Measurements from ENCODE around the gene ROCK2.
"Not testable (repeated sequence)": the region's sequence is repeated elsewhere in the genome, so short reads cannot be mapped to it uniquely, and the experiment has no call there.

Gene ROCK2

GRCh38 chr2:11263177-11263576 is 81.3 kb downstream of the ROCK2 start:
- no peak for DNase-seq

GRCh38 chr2:11262438-11262837 is 82.0 kb downstream of the ROCK2 start:
- DNase-seq: not testable (repeated sequence)

- not testable (repeated sequence) for DNase-seq
Measured at GRCh38 chr2:11261564-11261963, 82.9 kb downstream of the ROCK2 start.

GRCh38 chr2:11260979-11261378 is 83.5 kb downstream of the ROCK2 start:
- DNase-seq: no peak

GRCh38 chr2:11257964-11258363 is 86.5 kb downstream of the ROCK2 start:
- no peak for DNase-seq

GRCh38 chr2:11257078-11257477 is 87.4 kb downstream of the ROCK2 start:
- DNase-seq: no peak

- DNase-seq: no peak
Measured at GRCh38 chr2:11256166-11256565, 88.3 kb downstream of the ROCK2 start.

GRCh38 chr2:11254100-11254536 is 90.3 kb downstream of the ROCK2 start:
- no peak for DNase-seq

- not testable (repeated sequence) for DNase-seq
Measured at GRCh38 chr2:11252458-11252857, 92.0 kb downstream of the ROCK2 start.

- peak in 1 of 2 experiments; percentile 28 for DNase-seq
Measured at GRCh38 chr2:11250400-11251196, 93.8 kb downstream of the ROCK2 start.

- DNase-seq: no peak
Measured at GRCh38 chr2:11245322-11245721, 99.1 kb downstream of the ROCK2 start.

GRCh38 chr2:11244091-11244826 is 100.2 kb downstream of the ROCK2 start:
- DNase-seq: no peak

- DNase-seq: no peak
Measured at GRCh38 chr2:11243512-11243911, 100.9 kb downstream of the ROCK2 start.

GRCh38 chr2:11242542-11243174 is 101.8 kb downstream of the ROCK2 start:
- no peak for DNase-seq

GRCh38 chr2:11241412-11242203 is 102.8 kb downstream of the ROCK2 start:
- no peak for DNase-seq

GRCh38 chr2:11239666-11240462 is 104.6 kb downstream of the ROCK2 start:
- peak in 1 of 2 experiments; percentile 17 for DNase-seq

- no peak for DNase-seq
Measured at GRCh38 chr2:11239147-11239546, 105.3 kb downstream of the ROCK2 start.

- DNase-seq: no peak
Measured at GRCh38 chr2:11237122-11237521, 107.3 kb downstream of the ROCK2 start.

- no peak for DNase-seq
Measured at GRCh38 chr2:11236335-11236734, 108.1 kb downstream of the ROCK2 start.

- no peak for DNase-seq
Measured at GRCh38 chr2:11235583-11235982, 108.9 kb downstream of the ROCK2 start.

- DNase-seq: peak in 1 of 2 experiments; percentile 8
Measured at GRCh38 chr2:11234309-11234708, 110.1 kb downstream of the ROCK2 start.

- not testable (repeated sequence) for DNase-seq
Measured at GRCh38 chr2:11231193-11231592, 113.2 kb downstream of the ROCK2 start.

Data from SW 1271 (cell line).